Mononuclear cell (primary cell): ENCODE results near the gene VPS8. TPM values are rescaled to one million over a fixed set of nuclear protein-coding genes. Genes with fewer than 3 reads are reported as not detected.

Experiments used
- H3K27me3 ChIP-seq: 2 replicates; pipeline ENCODE4 v1.6.0; 2011; ENCODE audit warnings: low read length, control low read depth; ENCODE audit not compliant: insufficient read depth
- H3K4me1 ChIP-seq: 2 replicates; pipeline ENCODE4 v1.5.1; 2011; ENCODE audit warnings: mild to moderate bottlenecking, low read length, control low read depth; ENCODE audit not compliant: insufficient read depth
- H3K4me3 ChIP-seq: 2 replicates; pipeline ENCODE4 v1.5.1; 2011; ENCODE audit warnings: mild to moderate bottlenecking, low read length, moderate library complexity
- H3K9me3 ChIP-seq: 2 replicates; pipeline ENCODE4 v1.5.1; 2011; ENCODE audit warnings: low read depth, mild to moderate bottlenecking, control low read depth, low read length
- total RNA-seq: library from RNA; depleted of rRNA; stranded (reverse); fragments of >200 nt; gene quantifications from one replicate; pipeline ENCODE4 v1.2.3, GENCODE V29; 2012

The VPS8 gene
- total RNA-seq, 1 donor = 93.7 TPM

GRCh38 chr3:185089343-185089742 lies 277.4 kb downstream of the VPS8 start:
- H3K4me3 ChIP-seq = no peak overlapping the region
- H3K27me3 ChIP-seq = no peaks in the 10 kb centered on the region
- H3K9me3 ChIP-seq = no peaks in the 10 kb centered on the region
- H3K4me1 ChIP-seq = no peaks in the 10 kb centered on the region

DNA sequence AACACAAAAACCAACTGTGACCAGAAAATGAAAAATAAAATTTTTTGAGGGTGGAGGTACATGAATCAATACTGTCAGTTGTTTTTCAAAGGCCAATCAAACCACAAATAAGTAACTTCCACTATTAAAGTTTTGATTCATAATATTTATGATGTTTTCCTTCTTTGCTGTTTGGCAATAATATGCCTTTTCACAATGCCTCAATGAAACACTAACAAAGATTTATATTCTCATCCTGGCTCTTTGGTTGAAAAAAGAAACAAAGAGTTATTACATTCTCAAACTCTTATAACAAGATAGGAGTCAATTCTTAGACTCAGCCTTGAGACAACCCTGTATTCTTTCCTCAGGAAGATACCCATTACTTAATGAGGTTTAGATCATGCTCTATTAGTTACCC lies 277.8 kb downstream of the VPS8 start:
- H3K4me1 ChIP-seq = no peaks in the 10 kb centered on the region
- H3K27me3 ChIP-seq = no peaks in the 10 kb centered on the region
- H3K4me3 ChIP-seq = no peak overlapping the region
- H3K9me3 ChIP-seq = no peaks in the 10 kb centered on the region

DNA sequence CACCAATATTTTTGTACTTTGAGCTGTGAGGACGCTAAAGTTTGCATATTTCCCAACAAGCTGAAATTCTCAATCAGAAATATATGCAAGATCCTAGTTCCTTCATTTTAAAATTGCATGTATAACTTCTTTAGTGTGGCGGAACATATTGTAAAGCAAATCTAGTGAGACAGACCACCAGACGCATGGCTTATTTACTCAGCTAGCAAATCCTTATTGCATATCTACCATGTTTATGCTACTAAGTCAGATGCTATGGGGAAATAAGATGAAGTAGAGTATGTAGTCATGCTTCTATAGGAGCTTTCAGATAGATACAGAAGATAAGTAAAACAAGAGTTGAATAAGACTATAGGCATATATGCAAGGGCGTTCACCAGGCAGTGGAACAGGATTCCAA lies 278.8 kb downstream of the VPS8 start:
- Histone ChIP-seq H3K27me3 (no peaks in the 10 kb centered on the region), H3K4me3 (no peak overlapping the region), H3K9me3 (no peaks in the 10 kb centered on the region), H3K4me1 (no peaks in the 10 kb centered on the region)

DNA sequence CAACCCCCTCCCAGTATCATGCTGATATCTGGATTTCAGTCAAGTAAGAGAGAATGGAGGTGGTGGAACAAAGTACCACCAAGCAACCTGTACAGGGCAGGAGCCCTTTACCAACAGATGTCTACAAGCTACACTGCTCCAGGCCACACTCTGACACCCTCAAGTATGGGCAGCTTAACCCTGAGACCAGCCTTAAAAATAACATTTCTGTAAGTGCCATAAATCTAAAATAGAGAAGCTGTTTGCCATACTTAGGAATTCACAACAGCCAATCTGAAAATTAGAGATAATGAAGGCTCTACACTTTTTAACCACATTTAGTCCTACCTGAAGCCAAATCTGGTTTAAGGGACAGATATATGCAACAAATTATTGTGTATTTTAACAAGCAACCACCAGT lies 281.1 kb downstream of the VPS8 start:
- Histone ChIP-seq H3K4me3 (no peak overlapping the region), H3K27me3 (peaks cover 5% of the 10 kb centered on the region), H3K4me1 (no peaks in the 10 kb centered on the region), H3K9me3 (no peaks in the 10 kb centered on the region)

DNA sequence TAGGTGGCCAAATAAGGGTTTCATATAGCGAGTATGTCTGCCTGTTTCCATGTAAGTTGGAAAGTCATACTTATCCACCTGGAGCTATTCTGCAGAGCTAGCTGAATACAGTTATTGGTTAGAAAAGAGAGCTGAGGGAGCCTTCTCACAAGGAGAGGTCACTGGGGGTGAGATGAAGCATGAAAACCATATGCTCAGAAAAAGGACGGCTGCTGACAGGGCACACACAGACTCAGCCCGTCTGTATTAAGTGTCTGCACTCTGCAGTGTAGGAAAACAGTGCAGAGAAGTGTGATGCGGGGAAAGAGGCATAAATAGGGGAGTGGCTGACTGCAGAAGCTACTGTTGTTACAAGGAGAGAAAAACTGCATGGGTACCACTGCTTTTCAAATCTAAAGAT lies 282.7 kb downstream of the VPS8 start:
- Histone ChIP-seq H3K9me3 (no peaks in the 10 kb centered on the region), H3K4me1 (no peaks in the 10 kb centered on the region), H3K4me3 (no peak overlapping the region), H3K27me3 (peaks cover 6% of the 10 kb centered on the region)

Other genes starting within 250 kb of the VPS8 start
- gene MAGEF1, start 100.1 kb upstream of the VPS8 start, total RNA-seq = 5.0 TPM